ENCODE results near the gene USP37.
A peak's percentile ranks its signal among the peaks of the same experiment; 100 is the strongest.

Gene USP37

DNA sequence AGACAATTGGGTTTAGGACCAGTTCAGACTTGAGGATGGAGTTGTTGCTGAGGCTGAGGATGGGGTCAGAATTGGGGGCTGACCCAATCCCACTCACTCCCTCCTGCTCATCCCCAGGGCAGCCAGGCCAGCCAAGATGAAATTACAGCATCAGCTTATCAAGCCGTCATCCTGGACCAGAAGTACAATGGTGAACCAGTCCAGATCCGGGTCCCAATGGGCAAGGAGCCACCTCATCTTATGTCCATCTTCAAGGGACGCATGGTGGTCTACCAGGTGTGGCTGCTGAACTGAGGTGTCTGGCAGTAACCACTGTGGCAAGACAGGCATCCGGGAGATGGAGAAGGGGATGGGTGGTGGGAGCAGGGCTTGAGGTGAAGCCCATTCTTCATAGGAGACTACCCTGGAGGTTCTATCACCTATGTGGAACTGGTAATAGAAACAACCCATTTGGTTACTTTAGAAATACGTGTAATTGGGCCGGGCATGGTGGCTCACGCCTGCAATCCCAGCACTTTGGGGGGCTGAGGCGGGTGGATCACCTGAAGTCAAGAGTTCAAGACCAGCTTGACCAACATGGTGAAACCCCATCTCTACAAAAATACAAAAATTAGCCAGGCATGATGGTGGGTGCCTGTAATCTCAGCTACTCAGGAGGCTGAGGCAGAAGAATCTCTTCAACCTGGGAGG is 135.3 kb downstream of the USP37 start:
- H3K27me3 Mint-ChIP-seq: no peaks in the 10 kb centered on the region
- no peak overlapping the region for H3K27ac Mint-ChIP-seq
- H3K9me3 Mint-ChIP-seq: no peaks in the 10 kb centered on the region
- no peak overlapping the region for H3K4me3 Mint-ChIP-seq
- no peaks in the 10 kb centered on the region for H3K4me1 Mint-ChIP-seq
- DNase-seq (no peak), ATAC-seq (no peak)

DNA sequence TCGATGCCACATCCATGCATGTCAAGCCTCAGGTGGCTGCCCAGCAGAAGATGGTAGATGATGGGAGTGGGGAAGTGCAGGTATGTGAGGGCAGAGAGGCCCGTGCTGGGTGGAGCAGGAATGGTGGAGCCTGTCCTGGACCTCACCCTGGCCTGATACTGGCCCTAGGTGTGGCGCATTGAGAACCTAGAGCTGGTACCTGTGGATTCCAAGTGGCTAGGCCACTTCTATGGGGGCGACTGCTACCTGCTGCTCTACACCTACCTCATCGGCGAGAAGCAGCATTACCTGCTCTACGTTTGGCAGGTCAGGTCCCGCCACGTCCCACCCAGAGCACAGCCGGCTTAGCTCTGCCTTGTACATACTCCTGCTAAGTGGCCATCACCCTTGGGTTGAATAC is 136.3 kb downstream of the USP37 start:
- H3K4me1 Mint-ChIP-seq: no peaks in the 10 kb centered on the region
- H3K27me3 Mint-ChIP-seq: no peaks in the 10 kb centered on the region
- no peak overlapping the region for H3K27ac Mint-ChIP-seq
- no peak for ATAC-seq
- no peaks in the 10 kb centered on the region for H3K9me3 Mint-ChIP-seq
- H3K4me3 Mint-ChIP-seq: no peak overlapping the region
- no peak for DNase-seq

DNA sequence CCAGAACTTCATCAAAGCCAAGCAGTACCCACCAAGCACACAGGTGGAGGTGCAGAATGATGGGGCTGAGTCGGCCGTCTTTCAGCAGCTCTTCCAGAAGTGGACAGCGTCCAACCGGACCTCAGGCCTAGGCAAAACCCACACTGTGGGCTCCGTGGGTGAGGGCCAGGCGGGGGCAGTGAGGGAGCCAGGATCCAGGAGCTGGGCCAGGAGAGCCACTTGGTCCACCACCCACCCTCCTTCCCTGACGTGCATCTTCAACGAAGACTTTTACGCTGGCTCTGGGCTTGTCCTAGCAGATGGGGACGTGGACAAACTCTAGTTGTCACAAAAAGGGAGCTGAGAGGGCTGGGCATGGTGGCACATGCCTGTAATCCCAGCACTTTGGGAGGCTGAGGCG is 137.4 kb downstream of the USP37 start:
- H3K4me1 Mint-ChIP-seq: no peaks in the 10 kb centered on the region
- H3K4me3 Mint-ChIP-seq: no peak overlapping the region
- ATAC-seq (no peak), DNase-seq (no peak)
- H3K9me3 Mint-ChIP-seq: no peaks in the 10 kb centered on the region
- H3K27me3 Mint-ChIP-seq: no peaks in the 10 kb centered on the region
- peak overlapping the region in 1 of 2 donors; percentile 37 for H3K27ac Mint-ChIP-seq

DNA sequence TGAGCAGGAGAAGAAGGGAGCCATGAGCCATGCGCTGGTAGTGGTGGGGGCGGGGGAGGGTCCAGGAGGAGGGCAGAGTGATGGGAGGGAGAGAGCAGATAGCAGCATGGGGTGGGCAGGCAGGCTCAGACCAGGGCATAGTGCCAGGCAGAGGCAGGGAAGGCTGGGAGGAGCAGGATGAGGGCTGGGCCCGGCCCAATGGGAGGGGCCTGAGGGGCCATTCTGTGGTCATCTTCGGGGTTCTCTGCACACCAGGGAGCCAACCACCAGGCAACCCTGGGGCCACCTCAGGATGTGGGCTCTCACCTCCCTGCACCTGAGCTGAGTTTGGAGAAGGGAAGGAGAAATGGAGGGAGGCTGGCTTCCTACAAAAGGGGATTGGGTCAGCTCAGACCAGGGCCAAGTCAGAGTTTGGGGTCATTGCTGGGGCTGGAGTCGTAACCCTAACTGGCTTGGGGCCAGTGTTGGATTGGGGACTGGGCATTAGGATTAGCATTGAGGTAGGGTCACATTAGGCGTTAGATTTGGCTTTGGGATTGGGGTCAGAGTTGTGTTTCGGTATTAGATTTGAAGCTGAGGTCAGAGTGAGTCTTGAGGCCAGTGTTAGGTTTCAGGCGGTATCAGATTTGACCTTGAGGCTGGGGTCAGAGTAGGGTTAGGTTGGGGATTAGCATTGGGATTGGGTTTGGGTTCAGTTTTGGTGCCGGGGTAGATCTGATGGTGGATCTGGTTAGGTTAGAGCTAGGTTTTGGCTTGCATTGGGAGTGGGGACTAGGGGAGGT is 138.0 kb downstream of the USP37 start:
- no peaks in the 10 kb centered on the region for H3K9me3 Mint-ChIP-seq
- DNase-seq: no peak
- no peak for ATAC-seq
- no peaks in the 10 kb centered on the region for H3K4me1 Mint-ChIP-seq
- H3K27me3 Mint-ChIP-seq: no peaks in the 10 kb centered on the region
- H3K4me3 Mint-ChIP-seq: no peak overlapping the region
- peak overlapping the region in 1 of 2 donors; percentile 41 for H3K27ac Mint-ChIP-seq

DNA sequence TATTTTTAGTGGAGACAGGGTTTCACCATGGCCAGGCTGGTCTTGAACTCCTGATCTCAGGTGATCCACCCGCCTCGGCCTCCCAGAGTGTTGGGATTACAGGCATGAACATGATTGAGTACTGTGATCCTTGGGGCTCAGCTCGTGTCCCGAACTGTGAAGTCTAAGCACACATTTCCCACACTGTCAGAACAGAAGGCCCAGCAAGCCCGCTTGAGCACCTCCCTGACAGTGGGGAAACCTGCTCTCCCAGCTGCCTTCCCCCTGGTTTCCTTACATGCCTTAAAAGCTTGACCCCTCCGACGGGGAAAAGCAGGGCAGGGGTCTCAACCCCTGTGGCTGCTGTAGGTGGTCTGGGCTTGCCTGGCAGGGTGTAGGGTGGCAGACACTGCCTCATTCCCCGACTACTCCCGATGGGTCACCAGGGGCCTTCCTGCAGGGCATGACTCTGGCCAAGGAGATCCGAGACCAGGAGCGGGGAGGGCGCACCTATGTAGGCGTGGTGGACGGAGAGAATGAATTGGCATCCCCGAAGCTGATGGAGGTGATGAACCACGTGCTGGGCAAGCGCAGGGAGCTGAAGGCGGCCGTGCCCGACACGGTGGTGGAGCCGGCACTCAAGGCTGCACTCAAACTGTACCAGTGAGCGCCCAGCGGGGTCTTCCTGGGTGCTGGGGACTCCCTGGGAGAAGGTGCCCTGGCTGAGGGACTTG is 139.1 kb downstream of the USP37 start:
- no peaks in the 10 kb centered on the region for H3K27me3 Mint-ChIP-seq
- ATAC-seq: no peak
- no peak overlapping the region for H3K4me3 Mint-ChIP-seq
- H3K27ac Mint-ChIP-seq: no peak overlapping the region
- H3K4me1 Mint-ChIP-seq: no peaks in the 10 kb centered on the region
- H3K9me3 Mint-ChIP-seq: no peaks in the 10 kb centered on the region
- no peak for DNase-seq

DNA sequence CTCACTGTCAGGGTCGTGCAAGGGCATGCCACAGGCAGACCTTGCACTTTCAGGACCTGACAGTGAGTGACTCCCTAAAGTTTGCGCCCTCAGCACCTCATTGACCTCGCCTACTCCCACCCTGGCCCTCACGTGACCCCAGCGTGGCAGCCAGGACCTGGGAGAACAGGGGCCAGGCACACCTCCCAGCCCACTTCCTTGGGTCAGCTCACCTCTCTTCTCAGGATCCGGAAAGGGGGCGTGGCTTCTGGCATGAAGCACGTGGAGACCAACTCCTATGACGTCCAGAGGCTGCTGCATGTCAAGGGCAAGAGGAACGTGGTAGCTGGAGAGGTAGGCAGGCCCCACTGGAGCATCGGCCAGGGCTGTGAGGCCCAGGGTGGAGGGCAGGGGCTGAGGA is 140.4 kb downstream of the USP37 start:
- peak overlapping the region in 1 of 2 donors; percentile 27 for H3K27ac Mint-ChIP-seq
- DNase-seq (no peak), ATAC-seq (no peak)
- H3K27me3 Mint-ChIP-seq: no peaks in the 10 kb centered on the region
- no peaks in the 10 kb centered on the region for H3K4me1 Mint-ChIP-seq
- no peak overlapping the region for H3K4me3 Mint-ChIP-seq
- H3K9me3 Mint-ChIP-seq: no peaks in the 10 kb centered on the region

DNA sequence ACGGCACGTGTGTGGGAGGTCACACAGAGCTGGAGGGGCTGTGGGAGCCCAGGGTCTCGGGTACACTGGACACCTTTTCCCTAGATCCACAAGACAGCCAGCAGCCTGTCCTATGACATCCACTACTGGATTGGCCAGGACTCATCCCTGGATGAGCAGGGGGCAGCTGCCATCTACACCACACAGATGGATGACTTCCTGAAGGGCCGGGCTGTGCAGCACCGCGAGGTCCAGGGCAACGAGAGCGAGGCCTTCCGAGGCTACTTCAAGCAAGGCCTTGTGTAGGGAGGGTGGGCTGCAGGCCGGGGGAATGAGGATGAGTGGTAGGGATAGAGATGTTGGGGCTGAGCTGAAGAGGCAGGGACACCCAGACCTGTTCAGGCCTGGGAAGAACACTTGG is 142.6 kb downstream of the USP37 start:
- H3K27ac Mint-ChIP-seq: no peak overlapping the region
- no peak for ATAC-seq
- DNase-seq: no peak
- H3K4me1 Mint-ChIP-seq: no peaks in the 10 kb centered on the region
- no peak overlapping the region for H3K4me3 Mint-ChIP-seq
- no peaks in the 10 kb centered on the region for H3K9me3 Mint-ChIP-seq
- no peaks in the 10 kb centered on the region for H3K27me3 Mint-ChIP-seq

DNA sequence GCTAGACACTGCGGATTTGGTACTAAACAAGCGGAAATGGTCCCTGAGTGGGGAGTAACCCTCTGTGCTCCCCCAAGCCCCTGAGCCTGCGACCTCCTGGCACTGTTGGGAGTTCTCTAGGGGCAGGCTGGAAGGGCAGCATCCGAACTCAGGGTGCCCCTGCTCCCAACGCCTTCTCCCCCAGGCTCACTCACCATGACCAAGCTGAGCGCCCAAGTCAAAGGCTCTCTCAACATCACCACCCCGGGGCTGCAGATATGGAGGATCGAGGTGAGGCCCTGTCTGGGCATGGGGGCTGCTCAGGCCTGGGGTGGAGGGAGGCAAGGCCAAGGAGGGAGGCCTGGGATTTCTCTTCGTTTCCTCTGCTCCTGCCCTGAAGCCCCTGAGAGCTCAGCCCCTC is 144.6 kb downstream of the USP37 start:
- H3K9me3 Mint-ChIP-seq: no peaks in the 10 kb centered on the region
- H3K4me1 Mint-ChIP-seq: no peaks in the 10 kb centered on the region
- no peak overlapping the region for H3K4me3 Mint-ChIP-seq
- no peak overlapping the region for H3K27ac Mint-ChIP-seq
- H3K27me3 Mint-ChIP-seq: no peaks in the 10 kb centered on the region
- DNase-seq (no peak), ATAC-seq (peak; percentile 32)

DNA sequence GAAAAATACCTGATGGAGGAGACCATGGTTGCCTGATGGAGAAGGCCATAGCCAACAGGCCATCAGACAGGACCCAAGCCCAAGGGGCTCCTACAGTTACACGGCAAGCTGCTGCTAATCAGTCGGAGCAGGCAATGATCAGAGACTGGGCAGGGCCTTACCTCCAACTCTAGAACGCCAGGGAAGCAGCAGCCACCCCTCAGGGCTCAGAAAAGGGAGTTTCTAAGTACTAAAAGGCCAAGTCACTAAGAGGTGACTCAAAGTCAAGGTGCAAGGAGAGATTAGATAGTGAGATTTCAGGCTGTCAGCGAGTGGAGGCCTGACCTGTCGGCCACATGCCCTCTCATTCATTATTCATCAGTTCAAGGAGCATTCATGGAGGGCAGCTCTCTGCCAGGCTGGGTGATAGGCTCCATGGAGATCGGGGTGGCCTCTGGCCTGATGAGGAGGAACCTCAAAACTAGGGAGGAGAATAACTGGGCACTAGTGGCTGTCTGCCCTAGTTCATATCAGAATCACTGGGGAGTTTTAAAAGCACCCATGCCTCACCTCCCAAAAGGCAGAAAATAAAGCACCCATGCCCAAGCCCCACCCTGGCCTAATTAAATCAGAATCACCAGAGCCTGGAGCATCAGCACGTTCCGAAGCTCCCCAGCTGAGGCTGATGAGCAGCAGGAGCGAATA is 145.6 kb downstream of the USP37 start:
- H3K4me3 Mint-ChIP-seq: no peak overlapping the region
- no peaks in the 10 kb centered on the region for H3K9me3 Mint-ChIP-seq
- no peaks in the 10 kb centered on the region for H3K27me3 Mint-ChIP-seq
- DNase-seq (no peak), ATAC-seq (no peak)
- H3K27ac Mint-ChIP-seq: no peak overlapping the region
- no peaks in the 10 kb centered on the region for H3K4me1 Mint-ChIP-seq

DNA sequence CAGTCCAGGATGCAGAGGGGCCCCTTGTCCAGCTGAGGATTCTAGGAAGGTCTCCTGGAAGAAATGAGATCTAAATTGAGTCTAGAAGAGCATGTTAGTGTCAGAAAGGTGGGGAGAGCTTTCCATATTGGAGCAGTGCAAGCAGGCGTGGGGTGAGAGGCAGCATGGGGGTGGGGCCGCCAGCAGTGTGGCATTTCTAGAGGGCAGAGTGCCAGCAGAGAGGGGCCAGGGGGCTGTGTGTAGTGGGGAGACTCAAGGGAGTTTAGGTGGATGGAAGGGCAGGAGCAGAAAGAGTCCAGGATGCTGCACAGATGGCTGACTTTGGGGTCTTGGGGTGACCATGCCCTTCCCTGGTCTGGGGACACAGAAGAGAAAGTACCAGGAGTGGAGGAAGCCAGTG is 147.1 kb downstream of the USP37 start:
- Mint-ChIP-seq H3K4me1 (no peaks in the 10 kb centered on the region), H3K9me3 (no peaks in the 10 kb centered on the region), H3K4me3 (no peak overlapping the region), H3K27me3 (no peaks in the 10 kb centered on the region), H3K27ac (no peak overlapping the region)
- DNase-seq (no peak), ATAC-seq (no peak)

DNA sequence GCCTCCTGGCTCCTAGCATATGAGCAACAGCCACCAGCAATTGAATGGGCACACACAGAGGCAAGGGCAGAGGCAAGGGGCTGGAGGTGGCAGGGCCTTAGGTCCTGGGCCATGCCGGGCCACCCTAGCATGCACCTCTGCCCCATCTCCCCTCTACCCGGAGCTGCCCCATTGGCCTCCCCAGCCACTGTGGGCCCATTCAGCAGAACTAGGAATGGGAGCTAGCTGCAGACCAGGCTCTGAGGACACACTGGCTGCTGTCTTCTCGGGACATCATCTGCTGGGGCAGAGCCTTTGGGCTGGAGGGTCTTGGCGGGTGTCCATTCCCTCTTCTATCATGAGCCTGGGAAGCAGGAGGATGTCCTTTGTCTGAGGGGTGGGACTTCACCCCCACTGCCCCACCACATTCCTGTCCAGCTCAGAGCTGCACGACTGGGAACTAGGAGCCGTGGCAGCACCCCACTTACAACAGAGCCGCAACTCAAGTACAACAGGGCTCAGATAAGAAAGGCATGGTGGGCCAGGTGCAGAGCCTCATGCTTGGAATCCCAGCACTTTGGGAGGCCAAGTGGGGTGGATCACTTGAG is 148.4 kb downstream of the USP37 start:
- Mint-ChIP-seq H3K27ac (no peak overlapping the region), H3K4me1 (no peaks in the 10 kb centered on the region), H3K9me3 (no peaks in the 10 kb centered on the region), H3K4me3 (no peak overlapping the region), H3K27me3 (no peaks in the 10 kb centered on the region)
- DNase-seq: no peak
- ATAC-seq: no peak

DNA sequence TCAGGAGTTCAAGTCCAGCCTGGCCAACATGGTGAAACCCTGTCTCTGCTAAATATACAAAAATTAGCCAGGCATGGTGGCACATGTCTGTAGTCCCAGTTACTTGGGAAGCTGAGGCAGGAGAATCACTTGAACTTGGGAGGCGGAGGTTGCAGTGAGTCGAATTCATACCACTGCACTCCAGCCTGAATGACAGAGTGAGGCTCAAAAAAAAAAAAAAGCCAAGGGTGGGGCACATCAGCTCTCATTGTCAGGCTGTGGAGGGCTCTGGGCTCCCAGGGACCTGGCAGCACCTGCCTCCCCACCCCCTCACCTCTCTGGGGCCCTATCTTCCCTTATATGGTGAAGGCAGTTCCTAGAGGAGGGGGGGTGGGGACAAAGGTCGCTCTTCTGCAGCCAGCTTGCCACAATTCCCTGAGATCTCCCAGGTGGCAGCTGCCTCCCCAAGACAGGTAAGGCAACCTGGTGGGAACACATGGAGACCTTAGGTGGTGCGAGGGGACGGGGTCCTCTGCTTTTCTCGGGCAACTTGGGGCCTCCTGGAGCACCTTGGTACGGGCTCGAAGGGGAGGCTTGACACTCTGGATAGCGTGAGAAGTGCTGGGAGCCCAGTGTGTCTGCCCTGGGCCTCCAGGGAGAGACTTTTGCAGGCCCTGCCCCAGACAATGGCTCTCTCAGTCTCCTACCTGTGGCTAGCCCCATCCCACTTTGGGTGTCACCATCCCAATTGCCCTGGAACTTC is 149.3 kb downstream of the USP37 start, which contains the start of gene VIL1:
TSS of gene VIL1 (plus strand) at position 407 of the 742 bp plus-strand sequence. CDS start 4,656 bp downstream, outside the sequence.
- ATAC-seq (no peak), DNase-seq (no peak)
- Mint-ChIP-seq H3K4me3 (no peak within 1 kb of the TSS), H3K27ac (peak within 1 kb of the TSS in 1 of 2 donors; percentile 74), H3K9me3 (no peaks in the 10 kb centered on the region), H3K4me1 (no peaks in the 10 kb centered on the region), H3K27me3 (no peaks in the 10 kb centered on the region)

DNA sequence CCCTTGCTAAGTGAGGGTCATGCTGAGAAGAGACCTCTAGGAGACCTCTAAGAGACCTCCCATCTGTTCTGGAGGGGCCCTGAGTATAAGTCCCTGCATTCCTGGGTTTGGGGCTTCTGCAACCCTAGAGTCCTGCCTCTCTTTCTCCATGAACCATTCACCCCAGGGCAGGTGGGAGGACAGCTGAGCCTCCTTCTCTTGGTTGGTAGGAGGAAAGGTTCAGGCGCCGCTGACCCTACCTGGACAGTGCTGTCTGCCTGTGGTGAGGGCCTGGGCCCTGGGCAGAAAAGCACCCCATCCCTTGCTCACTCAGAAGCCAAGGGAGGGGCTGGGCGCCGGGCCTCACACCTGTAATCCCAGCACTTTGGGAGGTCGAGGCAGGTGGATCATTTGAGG is 149.8 kb downstream of the USP37 start:
- Mint-ChIP-seq H3K9me3 (no peaks in the 10 kb centered on the region), H3K27me3 (no peaks in the 10 kb centered on the region), H3K4me3 (no peak overlapping the region), H3K27ac (peak overlapping the region in 1 of 2 donors; percentile 74), H3K4me1 (no peaks in the 10 kb centered on the region)
- ATAC-seq (peak; percentile 18), DNase-seq (no peak)

DNA sequence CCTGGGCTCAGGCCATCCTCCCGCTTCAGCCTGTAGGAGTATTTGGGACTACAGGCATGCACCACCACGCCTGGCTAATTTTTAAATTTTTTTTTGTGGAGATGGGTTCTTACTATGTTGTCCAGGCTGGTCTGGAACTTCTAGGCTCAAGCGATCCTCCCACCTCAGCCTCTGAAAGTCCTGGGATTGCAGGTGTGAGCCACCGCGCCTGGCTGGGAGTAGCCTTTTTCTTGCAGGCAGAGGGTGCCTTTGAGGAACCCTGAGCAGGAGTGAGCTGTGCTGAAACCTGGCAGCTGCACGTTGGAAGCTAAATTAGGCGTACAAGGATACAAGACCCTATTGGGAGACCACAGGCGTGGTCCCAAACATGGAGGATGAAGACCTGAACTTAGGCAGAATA is 160.4 kb downstream of the USP37 start:
- Mint-ChIP-seq H3K4me1 (peaks cover 61% of the 10 kb centered on the region), H3K4me3 (no peak overlapping the region), H3K27ac (peak overlapping the region in 1 of 2 donors; percentile 36), H3K9me3 (no peaks in the 10 kb centered on the region), H3K27me3 (peaks cover 17% of the 10 kb centered on the region)
- ATAC-seq (no peak), DNase-seq (no peak)
